Left ventricle myocardium superior (tissue), 1 donor: Measurements from ENCODE around the gene ATF3. TPM values are rescaled to one million over a fixed set of nuclear protein-coding genes. Genes with fewer than 3 reads are reported as not detected.
A peak's percentile ranks its signal among the peaks of the same experiment; 100 is the strongest.
"Not testable (repeated sequence)": the region's sequence is repeated elsewhere in the genome, so short reads cannot be mapped to it uniquely, and the experiment has no call there.

ENCODE experiments used
- ATAC-seq: fragments of 200-7000 bp; cut with Tn5 transposase; one replicate; pipeline ENCODE4 v1.9.1; 2020; ENCODE audit warnings: mild to moderate bottlenecking, moderate library complexity
- DNase-seq: peaks from one replicate; pipeline ENCODE4 v3.0.0-alpha.2; 2020
- intact Hi-C: fragments of 100-400 bp; cut with micrococcal nuclease; formaldehyde crosslinking; loops from one replicate; pipeline ENCODE4 v1.11.0; 2022
- total RNA-seq: library from RNA; stranded (reverse); fragmentation: NEBNext Ultra II Directional; extraction: Animal tissue kit (Norgen Biotek cat#: 25700); gene quantifications from one replicate; pipeline ENCODE4 v1.2.1, GENCODE V29; 2021
- donor health status: DM: no; HTN: yes; CAD: no; lungs with severe emphysema.

Gene ATF3
- total RNA-seq, 1 donor from 2014 or later, result 14.6 TPM

DNA sequence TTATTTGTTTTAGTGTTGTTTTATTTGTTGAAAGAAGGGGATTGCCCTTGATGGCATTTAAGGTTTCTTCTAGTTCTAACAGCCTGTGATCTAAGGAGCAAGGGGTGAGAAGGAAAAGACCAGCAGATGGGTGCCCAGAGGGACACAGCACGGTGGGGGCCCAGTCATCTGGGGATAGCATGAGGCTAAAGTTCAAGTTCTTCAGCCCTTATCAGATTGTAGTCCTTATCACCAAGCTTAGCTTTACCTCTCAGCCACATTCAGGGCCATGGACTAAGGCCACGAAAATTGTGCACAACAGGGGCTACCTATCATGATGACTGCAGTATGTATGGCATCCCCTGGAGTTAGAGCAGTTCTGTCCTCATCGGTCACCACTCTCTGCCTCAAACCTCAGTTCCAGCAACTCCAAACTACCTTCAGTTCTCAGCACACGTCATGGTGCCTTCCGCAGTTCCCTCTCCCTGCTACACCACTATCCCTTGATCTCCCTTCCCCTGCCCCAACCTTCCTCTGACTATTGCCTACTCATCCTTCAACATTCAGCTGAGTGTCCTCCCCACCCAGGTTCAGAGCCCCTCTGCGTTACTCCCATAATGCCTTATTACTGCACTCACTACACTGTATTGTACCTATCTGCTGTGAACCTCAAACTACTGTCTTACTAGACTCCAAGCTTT lies 36.4 kb downstream of the ATF3 start:
- intact Hi-C loops, result no loop called here
- ATAC-seq, result no peak

DNA sequence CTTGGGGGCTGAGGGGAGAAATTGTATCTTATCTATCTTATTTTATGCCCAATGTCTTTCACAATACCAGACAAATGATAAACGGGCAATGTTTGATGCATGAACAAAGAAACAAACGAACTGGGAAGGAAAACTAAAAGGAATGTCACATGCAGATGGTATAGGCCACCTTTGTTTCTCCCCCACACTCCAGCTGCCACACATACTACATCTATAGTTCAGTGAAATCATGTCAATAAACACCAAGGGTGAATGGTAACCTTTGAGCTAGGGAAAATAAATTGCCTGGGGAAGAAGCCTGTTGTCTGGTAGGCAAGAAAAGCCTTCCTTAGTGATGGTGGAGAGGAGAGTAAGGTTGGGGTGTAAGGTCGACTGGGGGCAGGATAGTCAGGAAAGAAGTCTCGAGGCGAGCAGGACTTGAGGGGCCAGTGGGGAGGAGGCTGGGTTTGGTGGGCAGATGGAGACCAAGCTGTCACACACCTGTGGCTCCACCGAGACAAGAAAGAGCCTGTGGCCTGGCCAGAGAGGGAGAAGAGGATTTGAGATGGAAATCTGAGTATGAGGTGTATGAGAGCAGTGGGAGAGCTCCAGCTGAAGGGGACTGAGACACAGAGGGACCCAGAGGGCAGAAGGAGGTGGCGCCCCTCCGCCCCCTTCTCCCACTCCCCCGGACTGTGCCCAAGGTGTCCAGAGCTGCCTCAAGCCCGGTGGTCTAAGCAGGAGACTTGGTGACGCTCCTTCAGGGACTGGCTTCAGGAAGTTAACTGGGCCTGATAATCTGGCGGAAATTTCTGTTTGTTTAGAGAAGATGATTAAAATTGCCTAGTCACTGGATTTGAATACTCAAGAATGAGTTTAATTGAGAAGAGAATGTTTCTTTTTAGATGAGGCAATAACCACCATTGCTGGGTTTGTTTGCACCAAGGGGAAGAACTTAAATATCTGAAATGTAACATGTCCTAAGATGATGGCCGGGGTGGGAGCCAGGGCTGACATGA lies 37.3 kb downstream of the ATF3 start:
- intact Hi-C loops, result no loop called here
- ATAC-seq (no peak), DNase-seq (no peak)

More for the DNA sequence above, 36.4 kb downstream of the ATF3 start:
- no peak for DNase-seq

DNA sequence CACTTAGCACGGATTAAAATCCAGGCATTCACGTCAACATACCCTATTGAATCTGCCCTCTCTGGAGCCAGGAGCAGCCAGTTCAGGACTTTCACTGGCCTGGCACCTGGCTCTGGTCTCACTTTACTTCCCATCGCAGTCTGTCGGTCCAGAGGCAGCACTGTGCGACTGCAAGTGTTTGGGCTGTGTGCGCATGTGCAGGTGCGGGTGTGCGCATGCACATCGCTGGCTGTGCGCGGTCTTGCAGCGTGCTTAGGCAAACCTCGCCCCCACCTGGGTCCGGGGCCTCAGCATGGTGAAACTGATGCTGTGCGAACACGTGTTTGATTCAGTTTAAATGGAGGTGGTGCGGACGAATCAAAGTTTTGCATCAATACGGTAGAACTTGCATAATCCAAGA lies 38.0 kb downstream of the ATF3 start:
- ATAC-seq, result no peak
- intact Hi-C loops, result no loop called here

DNA sequence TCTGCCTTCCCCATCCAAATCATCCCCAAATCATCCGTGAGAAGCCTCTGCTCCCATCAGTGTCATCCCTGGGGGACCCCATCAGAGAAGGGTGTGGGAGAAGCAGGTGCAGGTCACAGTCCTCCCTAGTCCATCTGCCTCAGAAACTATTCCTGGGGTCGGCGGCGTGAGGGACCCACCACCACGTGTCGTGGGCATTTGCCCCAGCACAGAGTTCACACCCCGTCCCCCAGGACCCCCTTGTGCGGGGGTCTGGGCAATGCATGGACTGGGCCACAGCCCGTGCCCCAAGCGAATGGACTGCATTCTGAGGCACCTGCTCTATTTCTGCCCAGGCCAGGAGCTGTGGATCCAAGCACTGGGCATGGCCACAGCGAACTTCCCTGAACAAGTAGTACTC lies 38.4 kb downstream of the ATF3 start:
- no peak for DNase-seq
- no peak for ATAC-seq
- intact Hi-C loops, result no loop called here

More for the DNA sequence above, 38.0 kb downstream of the ATF3 start:
- no peak for DNase-seq

DNA sequence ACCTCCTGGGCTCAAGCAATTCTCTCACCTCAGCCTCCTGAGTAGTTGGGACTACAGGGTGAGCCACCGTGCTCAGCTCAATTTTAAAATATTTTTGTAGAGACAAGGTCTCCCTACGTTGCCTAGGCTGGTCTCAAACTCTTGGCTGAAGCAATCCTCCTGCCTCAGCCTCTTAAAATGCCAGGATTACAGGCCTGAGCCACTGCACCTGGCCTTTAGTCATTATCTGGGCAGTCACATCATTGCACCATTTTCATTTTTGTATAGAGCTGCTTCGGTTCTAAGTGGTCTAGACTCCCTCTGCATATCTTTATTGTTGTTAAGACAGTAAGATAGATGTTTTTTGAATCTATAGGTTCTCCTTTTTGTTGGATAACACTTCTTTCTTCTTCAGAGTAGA lies 39.9 kb downstream of the ATF3 start:
- ATAC-seq (no peak), DNase-seq (no peak)
- intact Hi-C loops, result no loop called here

DNA sequence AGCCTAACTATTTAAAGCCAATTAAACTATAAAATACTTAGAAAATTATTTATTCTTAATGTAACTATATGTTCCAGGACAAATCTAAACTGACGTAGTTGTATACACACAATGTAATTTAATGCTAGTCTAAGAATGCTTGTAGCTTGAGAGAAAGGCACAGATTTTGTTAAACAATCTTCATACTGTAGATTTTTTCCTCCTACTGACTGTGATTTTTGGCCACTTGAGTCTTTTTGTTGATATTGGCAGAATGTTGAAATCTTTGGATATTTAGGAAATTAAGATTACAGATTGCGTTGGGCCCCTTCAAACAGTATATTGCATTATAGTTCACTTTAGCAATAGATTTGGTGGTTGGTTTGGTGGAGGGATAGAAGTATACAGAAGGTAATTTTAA lies 40.5 kb downstream of the ATF3 start:
- no peak for ATAC-seq
- intact Hi-C loops, result no loop called here
- no peak for DNase-seq

DNA sequence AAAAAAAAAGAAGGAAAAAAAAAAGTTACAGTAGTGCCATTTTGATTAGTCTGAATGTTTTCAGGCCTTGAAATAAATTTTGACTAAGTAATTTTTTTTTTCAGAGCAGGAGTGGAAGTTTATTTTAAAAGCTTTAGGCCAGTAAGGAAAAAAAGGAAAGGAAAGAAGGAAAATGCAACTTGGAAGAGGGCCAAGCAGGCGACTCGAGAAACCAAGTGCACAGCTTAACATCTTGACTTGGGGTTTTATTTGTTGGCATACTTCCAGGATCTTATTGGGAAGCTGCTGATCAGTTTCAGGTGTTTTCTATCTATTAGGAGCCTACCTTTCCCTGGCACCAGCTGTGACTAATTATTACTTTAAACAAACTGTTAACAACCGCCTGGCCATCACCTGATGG lies 41.7 kb downstream of the ATF3 start:
- ATAC-seq (no peak), DNase-seq (no peak)
- intact Hi-C loops, result no loop called here

DNA sequence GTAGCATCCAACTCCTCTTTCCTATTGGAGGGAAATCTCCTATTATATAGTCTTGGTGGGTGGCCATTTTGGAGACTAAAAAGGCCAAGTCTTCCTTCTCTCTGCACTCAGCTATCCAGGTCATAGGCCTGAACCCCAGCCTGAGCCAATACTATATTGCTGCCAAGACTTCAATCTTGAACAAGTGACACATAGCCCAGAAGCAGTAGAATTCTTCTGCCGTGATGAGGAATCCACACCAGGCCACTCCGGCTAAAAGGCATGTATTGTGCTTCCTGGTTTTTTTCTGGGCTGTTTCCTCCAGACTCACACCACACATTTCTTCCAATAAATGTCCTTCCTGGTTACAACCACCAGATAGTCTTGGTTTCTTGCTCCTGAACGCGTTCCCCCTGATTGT lies 43.0 kb downstream of the ATF3 start:
- DNase-seq (no peak), ATAC-seq (peak; percentile 43)
- intact Hi-C loops, result no loop called here

DNA sequence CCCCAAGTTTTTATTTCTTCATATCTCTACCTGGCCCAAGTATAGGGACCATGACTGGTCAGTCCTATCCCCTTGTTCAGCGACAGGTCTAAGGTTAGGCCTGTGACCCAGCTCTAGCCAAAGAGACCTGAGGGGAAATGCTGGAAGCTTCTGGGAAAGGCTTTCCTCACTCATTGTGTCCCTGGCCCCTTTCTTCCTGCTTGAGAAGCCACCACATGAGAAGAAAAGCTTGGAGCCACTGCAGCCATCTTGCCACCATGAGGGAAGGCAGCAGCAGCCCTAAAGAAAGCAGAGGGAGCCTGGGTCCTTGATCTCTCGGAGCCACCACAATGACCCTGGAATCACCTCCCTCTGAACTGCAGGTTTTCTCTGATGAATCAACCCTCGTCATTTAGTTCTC lies 43.4 kb downstream of the ATF3 start:
- DNase-seq (no peak), ATAC-seq (no peak)
- intact Hi-C loops, result no loop called here

DNA sequence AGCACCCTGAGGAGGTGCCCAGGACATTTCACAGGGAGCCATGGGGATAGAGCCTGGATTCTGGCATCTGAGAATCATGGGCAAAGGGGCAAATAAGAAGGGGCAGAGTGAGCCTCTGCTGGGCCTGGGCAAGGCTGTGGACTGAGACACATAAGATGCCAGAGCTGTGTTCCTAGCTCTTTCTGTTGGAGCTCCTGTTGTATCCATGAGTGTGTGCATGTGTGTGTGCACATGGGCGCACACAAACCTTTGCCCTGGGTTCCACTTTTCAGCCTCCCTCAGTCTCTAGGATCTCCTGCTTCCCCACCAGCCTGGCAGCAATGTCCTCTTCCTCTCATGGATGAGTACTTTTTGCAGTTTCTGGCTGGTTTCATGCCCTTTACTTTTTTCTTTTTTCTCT lies 44.0 kb downstream of the ATF3 start:
- intact Hi-C loops, result no loop called here
- ATAC-seq (no peak), DNase-seq (no peak)

DNA sequence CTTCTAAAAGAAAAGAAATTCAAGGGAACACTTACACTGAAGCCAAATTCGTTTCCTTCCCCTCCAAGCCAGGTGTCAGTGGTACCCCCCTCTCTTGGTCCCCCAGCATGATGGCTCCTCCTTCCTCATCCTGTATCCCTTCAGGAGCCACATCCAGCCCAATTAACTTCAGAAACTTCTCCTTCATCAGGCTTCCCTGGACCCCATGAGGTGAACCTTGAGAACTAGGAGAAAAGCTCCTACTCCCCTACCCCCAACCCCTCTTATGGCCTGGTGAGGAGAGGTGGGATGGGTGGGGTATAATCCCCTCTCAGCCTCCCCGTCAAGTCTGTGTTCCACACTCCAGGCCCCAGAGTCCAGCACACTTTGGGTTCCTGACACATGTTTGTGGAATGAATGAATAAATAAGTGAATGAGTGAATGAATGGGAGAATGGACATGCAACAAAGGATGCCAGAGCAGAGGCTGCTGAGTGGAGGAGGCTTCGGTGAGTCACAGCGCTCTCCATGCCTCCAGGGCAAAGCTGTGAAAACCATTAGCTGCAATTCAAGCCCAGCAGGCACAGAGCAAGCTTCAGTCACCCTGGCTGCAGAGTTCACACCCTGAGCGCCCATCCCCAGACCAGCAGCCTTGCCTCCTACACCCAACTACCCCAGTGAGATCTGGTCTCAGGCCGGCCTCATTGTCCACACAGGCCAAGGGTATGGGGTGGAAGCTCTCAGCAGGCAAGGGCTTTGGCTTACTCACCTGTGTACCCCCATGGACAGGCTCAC lies 47.3 kb downstream of the ATF3 start:
- no peak for DNase-seq
- intact Hi-C loops, result no loop called here
- ATAC-seq, result no peak

DNA sequence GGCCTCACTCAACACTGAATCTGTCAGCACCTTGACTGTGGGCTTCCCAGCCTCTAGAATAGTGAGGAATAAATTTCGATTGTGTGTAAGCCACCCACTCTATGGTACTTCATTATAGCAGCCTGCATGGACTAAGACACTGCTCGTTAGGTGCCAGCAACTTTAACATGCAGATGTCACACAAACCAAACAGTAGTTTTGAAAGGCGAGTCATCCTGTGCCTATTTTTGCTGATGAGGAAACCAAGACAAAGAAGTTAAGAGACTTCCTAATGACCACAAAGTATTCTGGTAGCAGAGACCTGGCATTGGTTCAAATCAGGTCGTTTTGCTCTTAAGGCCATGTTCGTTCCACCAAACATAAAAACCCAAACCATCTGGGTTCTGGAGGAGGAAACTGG lies 48.2 kb downstream of the ATF3 start:
- intact Hi-C loops, result no loop called here
- DNase-seq (no peak), ATAC-seq (no peak)

DNA sequence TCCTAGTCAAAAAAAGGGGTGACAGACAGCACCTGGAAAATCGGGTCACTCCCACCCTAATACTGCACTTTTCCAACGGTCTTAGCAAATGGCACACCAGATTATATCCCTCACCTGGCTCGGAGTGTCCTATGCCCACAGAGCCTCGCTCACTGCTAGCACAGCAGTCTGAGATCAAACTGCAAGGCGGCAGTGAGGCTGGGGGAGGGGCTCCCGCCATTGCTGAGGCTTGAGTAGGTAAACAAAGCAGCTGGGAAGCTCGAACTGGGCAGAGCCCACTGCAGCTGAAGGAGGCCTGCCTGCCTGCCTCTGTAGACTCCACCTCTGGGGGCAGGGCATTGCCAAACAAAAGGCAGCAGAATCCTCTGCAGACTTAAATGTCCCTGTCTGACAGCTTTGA lies 49.7 kb downstream of the ATF3 start:
- intact Hi-C loops, ATAC-seq, DNase-seq: not testable (repeated sequence)

DNA sequence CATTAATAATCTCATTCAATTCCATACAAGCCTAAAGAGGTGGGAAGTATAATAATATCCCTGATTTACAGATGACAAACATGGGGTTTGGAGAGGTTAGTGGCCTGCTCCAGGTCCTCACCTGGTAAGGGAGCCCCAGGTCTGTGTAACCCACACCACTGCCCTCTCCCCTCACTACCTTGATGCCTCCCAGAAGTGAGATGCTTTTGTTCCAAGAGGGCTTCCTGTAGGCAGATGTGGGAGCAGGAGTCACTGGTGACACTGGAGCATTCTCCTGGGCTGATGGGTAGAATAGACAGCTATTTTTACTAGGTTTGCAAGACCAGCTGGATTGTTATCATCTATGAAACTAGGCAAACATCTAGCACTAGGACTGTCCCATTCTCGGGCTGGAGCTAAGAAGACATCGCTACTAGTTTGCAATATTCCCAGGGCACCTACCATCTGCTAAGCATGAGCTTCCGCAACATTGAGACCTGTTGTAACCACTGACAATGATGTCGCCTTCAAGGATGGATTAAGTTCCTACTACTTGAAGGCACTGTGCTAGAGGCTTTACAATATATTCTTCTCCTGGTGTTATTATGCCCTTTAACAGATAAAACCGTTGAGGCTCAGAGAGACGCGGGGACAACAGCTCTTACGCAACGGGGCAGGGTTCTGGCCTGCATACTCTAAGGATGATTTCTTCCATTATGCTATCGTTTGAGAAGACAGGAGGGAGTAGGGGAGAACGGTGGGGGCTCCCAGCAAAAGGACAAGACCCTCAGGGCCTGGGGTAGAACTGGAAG lies 56.0 kb downstream of the ATF3 start:
- intact Hi-C loops, result loop anchor here (10.0 kb wide), 1 partner anchor 110 kb away; no protein-coding TSS in a partner anchor
- no peak for ATAC-seq

DNA sequence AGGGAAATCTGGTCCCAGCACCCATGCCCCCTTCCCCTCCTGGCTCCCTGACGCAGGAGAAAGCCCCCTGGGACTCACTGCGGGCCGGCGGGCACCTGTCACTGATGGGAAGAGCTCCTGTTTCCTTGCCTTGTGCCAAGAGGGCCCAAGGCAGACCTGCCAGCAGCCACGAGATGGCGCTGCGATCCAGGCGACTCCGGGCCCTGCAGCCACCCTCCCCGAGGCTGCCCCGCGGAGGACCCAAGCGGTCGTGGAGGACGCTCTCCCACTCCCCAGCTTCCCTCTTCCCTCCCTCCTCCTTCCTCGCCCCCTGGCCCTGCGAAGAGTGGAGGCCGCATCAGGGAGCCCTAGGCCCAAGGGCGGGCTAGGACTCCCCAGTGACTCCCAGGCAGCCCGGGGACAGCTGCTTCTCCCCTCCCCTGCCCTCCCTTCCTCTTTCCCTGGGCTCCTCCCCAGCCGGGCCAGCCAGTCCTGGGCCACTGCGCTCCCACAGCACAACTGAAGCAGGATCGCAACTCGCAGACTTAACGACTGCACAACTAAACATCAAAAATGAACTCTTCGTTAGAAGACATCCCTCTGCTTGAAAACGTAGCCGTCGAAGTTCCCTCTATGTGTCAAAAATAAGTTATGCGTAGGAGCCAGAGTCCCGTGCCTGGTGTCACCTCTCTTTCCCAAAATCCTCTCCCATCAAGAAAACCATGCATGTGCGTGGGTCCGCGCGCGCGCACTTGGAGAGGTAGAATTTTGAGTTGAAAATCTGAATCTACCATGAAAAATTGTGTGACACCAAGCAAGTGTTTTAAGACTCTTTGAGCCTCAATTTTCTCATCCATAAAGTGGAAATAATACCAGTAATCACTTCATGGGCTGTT lies 56.9 kb downstream of the ATF3 start:
- ATAC-seq (peak; percentile 98), DNase-seq (peak; percentile 90)
- intact Hi-C loops, result loop anchor here (10.0 kb wide), 1 partner anchor 109 kb away; no protein-coding TSS in a partner anchor

More for the DNA sequence above, 56.0 kb downstream of the ATF3 start:
- no peak for DNase-seq

DNA sequence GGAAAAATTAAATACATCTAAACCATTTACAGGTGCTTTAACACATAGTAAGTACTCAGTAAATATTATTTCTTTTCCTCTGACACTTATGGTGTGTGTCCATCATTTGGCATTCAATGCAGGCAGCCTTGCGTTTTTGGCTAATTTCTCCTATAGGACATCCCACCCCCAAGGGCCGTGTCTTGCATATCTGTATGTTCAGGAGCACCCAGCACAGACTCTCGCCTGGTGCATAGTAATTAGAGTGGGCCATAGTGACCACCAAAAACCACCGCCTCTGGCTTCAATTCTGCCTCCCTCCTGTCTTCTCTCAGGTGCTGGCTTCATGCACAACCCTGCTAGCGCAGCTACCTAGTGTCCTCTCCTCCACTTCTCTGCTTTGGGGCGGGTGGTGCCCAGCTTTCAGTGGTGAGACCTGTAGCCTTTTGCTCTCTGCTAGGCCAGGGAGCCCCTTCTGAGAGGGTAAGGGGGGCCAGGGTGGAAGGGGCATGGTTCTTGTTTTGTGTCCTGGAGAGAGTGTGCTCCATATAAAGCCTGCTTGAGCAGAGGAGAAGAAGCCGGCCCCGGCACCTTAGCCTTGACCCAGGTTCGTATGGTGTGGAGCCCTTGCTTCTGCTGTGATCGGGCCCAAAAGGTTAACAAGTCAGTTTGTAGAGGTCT lies 57.7 kb downstream of the ATF3 start:
- intact Hi-C loops, result loop anchor here (10.0 kb wide), 1 partner anchor 109 kb away; no protein-coding TSS in a partner anchor
- ATAC-seq (no peak), DNase-seq (no peak)
